HEK293T (cell line): ENCODE results near the gene NFKBIE.

ENCODE experiments used
- ARNT ChIP-seq: fragments of 450-650 bp; IDR thresholded peaks from 2 replicates; pipeline ENCODE4 v1.6.1; 2017; ENCODE audit warnings: mild to moderate bottlenecking
- FOXK2 ChIP-seq: fragments of 450-650 bp; IDR thresholded peaks from 2 replicates; pipeline ENCODE4 v1.6.1; 2016; ENCODE audit warnings: mild to moderate bottlenecking
- FOXM1 ChIP-seq: fragments of 450-650 bp; IDR thresholded peaks from 2 replicates; pipeline ENCODE4 v1.6.1; 2017; ENCODE audit warnings: mild to moderate bottlenecking, borderline replicate concordance
- LEF1 ChIP-seq: fragments of 450-650 bp; IDR thresholded peaks from 2 replicates; pipeline ENCODE4 v1.6.1; 2017; ENCODE audit warnings: mild to moderate bottlenecking, borderline replicate concordance
- TF ChIP-seq, protein P1 (sequence below): fragments of 450-650 bp; IDR thresholded peaks from 2 replicates; pipeline ENCODE4 v1.6.1; 2016

DNA sequence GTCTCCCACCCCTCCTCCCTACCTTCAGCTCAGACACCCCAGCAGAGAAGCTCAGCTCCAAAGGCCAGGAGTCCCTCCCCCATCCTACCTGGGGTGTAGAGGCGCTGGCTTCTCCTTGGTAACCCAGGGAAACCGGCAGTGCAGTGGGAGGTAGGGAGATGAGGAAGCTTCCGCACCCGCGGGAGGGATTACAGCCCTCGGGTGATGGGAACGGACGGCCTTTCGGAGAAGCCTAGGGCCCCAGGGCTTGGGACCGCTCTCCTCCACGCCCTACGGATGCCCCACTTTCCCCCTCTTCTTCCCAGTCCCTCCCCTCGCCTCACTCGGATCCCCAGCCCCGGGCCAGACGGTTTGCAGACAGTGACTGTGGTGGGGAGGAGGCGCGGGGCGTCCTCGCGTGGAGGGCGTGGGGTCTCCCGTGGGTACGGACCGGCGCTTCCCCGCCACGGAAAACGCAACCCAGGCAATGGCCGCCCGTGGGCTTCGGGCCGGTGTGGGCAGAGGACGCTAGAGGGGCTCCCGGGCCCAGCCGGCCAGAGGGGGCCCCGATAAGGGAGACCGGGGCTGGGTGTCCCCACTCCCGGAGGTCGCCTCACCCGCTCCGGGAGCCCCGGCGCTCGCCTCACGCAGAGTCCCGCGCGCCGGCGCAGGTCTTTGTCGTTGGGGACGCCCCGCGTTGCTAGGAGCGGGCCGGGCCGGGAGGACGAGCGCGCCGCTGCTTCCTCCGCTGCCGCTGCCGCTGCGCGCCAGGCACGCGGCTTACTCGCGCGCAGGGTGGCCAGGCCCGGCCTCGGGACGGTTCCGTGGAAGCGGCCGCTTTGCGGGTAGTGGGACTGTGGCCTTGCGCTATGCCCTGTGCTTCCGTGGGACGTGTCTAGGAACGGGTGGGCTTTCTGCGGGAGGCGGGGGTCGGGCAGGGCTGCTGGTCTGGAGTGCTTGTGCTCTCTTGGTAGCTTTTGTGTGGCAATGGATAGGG, 32.0 kb upstream of the NFKBIE start:
- TF ChIP-seq FOXK2 = no peak
- no peak for TF ChIP-seq LEF1
- no peak for TF ChIP-seq FOXM1
- no peak for TF ChIP-seq ARNT
- TF ChIP-seq, protein P1, sequence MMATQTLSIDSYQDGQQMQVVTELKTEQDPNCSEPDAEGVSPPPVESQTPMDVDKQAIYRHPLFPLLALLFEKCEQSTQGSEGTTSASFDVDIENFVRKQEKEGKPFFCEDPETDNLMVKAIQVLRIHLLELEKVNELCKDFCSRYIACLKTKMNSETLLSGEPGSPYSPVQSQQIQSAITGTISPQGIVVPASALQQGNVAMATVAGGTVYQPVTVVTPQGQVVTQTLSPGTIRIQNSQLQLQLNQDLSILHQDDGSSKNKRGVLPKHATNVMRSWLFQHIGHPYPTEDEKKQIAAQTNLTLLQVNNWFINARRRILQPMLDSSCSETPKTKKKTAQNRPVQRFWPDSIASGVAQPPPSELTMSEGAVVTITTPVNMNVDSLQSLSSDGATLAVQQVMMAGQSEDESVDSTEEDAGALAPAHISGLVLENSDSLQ = no peak
